Liver (tissue), 9 donors: ENCODE results near the gene CEP63. TPM values are rescaled to one million over a fixed set of nuclear protein-coding genes. Genes with fewer than 3 reads are reported as not detected.
A peak's percentile ranks its signal among the peaks of the same experiment; 100 is the strongest.

Source experiments
- DNase-seq: peaks from one replicate; pipeline ENCODE4 v3.0.0-alpha.2; 2017; ENCODE audit warnings: low spot score
- H3K27ac ChIP-seq, 2 donors: one replicate each; pipeline ENCODE4 v1.7.0; 2013; ENCODE audit warnings: inconsistent platforms in 2 of 2, low read length in 2 of 2, control low read depth in 1 of 2, low read depth in 1 of 2, mild to moderate bottlenecking in 1 of 2
- H3K27me3 ChIP-seq, 4 donors: one replicate each; pipeline versions ENCODE4 v1.6.1 to v1.7.0; 2013; ENCODE audit warnings: low read length in 3 of 4, inconsistent platforms in 1 of 4, mild to moderate bottlenecking in 1 of 4, moderate library complexity in 1 of 4; ENCODE audit not compliant: control insufficient read depth in 4 of 4, insufficient read depth in 4 of 4
- H3K36me3 ChIP-seq, 4 donors: one replicate each; pipeline versions ENCODE4 v1.6.1 to v1.7.0; 2013; ENCODE audit warnings: low read length in 3 of 4, mild to moderate bottlenecking in 3 of 4, low read depth in 1 of 4, moderate library complexity in 1 of 4; ENCODE audit not compliant: control insufficient read depth in 4 of 4, insufficient read depth in 3 of 4
- H3K4me1 ChIP-seq, 4 donors: one replicate each; pipeline versions ENCODE4 v1.6.1 to v1.7.0; 2013; ENCODE audit warnings: low read length in 3 of 4, mild to moderate bottlenecking in 3 of 4, moderate library complexity in 1 of 4; ENCODE audit not compliant: control insufficient read depth in 4 of 4, insufficient read depth in 4 of 4
- H3K4me3 ChIP-seq, 3 donors: one replicate each; pipeline versions ENCODE4 v1.6.1 to v1.7.0; 2013; ENCODE audit warnings: low read length in 3 of 3, control low read depth in 1 of 3, low read depth in 1 of 3, mild to moderate bottlenecking in 1 of 3
- H3K9ac ChIP-seq, 2 donors: one replicate each; pipeline ENCODE4 v1.7.0; 2013; ENCODE audit warnings: low read length in 2 of 2, mild to moderate bottlenecking in 2 of 2, moderate library complexity in 2 of 2, control low read depth in 1 of 2, low read depth in 1 of 2
- H3K9me3 ChIP-seq, 4 donors: one replicate each; pipeline versions ENCODE4 v1.6.1 to v1.7.0; 2013; ENCODE audit warnings: low read length in 3 of 4; ENCODE audit not compliant: control insufficient read depth in 4 of 4
- CTCF ChIP-seq: fragments of 150-350 bp; IDR thresholded peaks from 2 replicates; pipeline ENCODE4 v1.5.1; 2017; ENCODE audit warnings: improper control_type of control experiment, low read depth, low read length; ENCODE audit not compliant: missing input control
- FOXA2 ChIP-seq: IDR thresholded peaks from 2 replicates; pipeline ENCODE4 v1.6.1; 2016; ENCODE audit warnings: antibody characterized with exemption
- GABPA ChIP-seq, 2 donors: IDR thresholded peaks in 1 of 2; conservative IDR thresholded peaks in 1 of 2; 2 replicates each; pipeline ENCODE4 v1.6.1; 2016; ENCODE audit warnings: antibody characterized with exemption in 2 of 2, mild to moderate bottlenecking in 1 of 2, moderate library complexity in 1 of 2
- HNF4A ChIP-seq, 2 donors: conservative IDR thresholded peaks; 2 replicates each; pipeline ENCODE4 v1.6.1; 2016; ENCODE audit warnings: antibody characterized with exemption in 2 of 2, mild to moderate bottlenecking in 2 of 2
- HNF4G ChIP-seq: IDR thresholded peaks from 2 replicates; pipeline ENCODE4 v1.6.1; 2016; ENCODE audit warnings: antibody characterized with exemption
- JUND ChIP-seq, 2 donors: IDR thresholded peaks; 2 replicates each; pipeline ENCODE4 v1.6.1; 2016; ENCODE audit warnings: antibody characterized with exemption in 2 of 2
- NR2F2 ChIP-seq: IDR thresholded peaks from 2 replicates; pipeline ENCODE4 v1.6.1; 2016; ENCODE audit warnings: antibody characterized with exemption
- RAD21 ChIP-seq, 2 donors: IDR thresholded peaks; 2 replicates each; pipeline ENCODE4 v1.6.1; 2016; ENCODE audit warnings: antibody characterized with exemption in 2 of 2, mild to moderate bottlenecking in 2 of 2
- REST ChIP-seq: IDR thresholded peaks from 2 replicates; pipeline ENCODE4 v1.6.1; 2016; ENCODE audit warnings: antibody characterized with exemption, mild to moderate bottlenecking
- RXRA ChIP-seq, 2 donors: IDR thresholded peaks; 2 replicates each; pipeline ENCODE4 v1.6.1; 2017 to 2018; ENCODE audit warnings: antibody characterized with exemption in 2 of 2, mild to moderate bottlenecking in 1 of 2
- SP1 ChIP-seq: IDR thresholded peaks from 2 replicates; pipeline ENCODE4 v1.6.1; 2018; ENCODE audit warnings: antibody characterized with exemption, mild to moderate bottlenecking
- TAF1 ChIP-seq: conservative IDR thresholded peaks from 2 replicates; pipeline ENCODE4 v1.6.1; 2016; ENCODE audit warnings: antibody characterized with exemption, mild to moderate bottlenecking
- YY1 ChIP-seq: IDR thresholded peaks from 2 replicates; pipeline ENCODE4 v1.6.1; 2016; ENCODE audit warnings: antibody characterized with exemption, mild to moderate bottlenecking
- ZBTB33 ChIP-seq: IDR thresholded peaks from 2 replicates; pipeline ENCODE4 v1.6.1; 2016; ENCODE audit warnings: antibody characterized with exemption
- WGBS: extraction: QIAGEN DNeasy Blood & Tissue Kit; methylation state at CpG from one replicate; pipeline ENCODE4 v1.1.7; 2013; 5-methylcytosine and 5-hydroxymethylcytosine counted together
- polyA plus RNA-seq, 2 donors: library from polyadenylated mRNA; stranded (reverse) in 1 of 2; unstranded in 1 of 2; fragments of 200-250 nt in 1 of 2; fragments of >200 nt in 1 of 2; fragmentation: Nextera tagmentation in 1 of 2; extraction: Ambion mirVana in 1 of 2; gene quantifications; one replicate each; pipeline versions ENCODE4 v1.2.1 to v1.2.3, GENCODE V29; 2013 to 2015
- total RNA-seq, 2 donors: library from RNA; depleted of rRNA; stranded (reverse); fragments of >200 nt; gene quantifications; one replicate each; pipeline ENCODE4 v1.2.3, GENCODE V29; 2014
- TF ChIP-seq, protein P1 (sequence below): IDR thresholded peaks from 2 replicates; pipeline ENCODE4 v1.6.1; 2016; ENCODE audit warnings: antibody characterized with exemption
- TF ChIP-seq, protein P2 (sequence below): IDR thresholded peaks from 2 replicates; pipeline ENCODE4 v1.6.1; 2016; ENCODE audit warnings: antibody characterized with exemption
- donor health status: healthy.
- donor health status: healthy.
- donor health status: healthy.
- donor health status: healthy.
- donor health status: healthy.

CEP63 gene
- total and polyA plus RNA-seq, 4 donors: 8.1 to 16.1 (median 12.7) TPM

- Histone ChIP-seq H3K9me3 (no peaks in the 10 kb centered on the region), H3K4me3 (no peak overlapping the region), H3K27me3 (no peaks in the 10 kb centered on the region), H3K27ac (no peak overlapping the region), H3K9ac (no peak overlapping the region), H3K4me1 (peaks cover 1 to 9% (median 6%) of the 10 kb centered on the region in 4 donors), H3K36me3 (no peaks in the 10 kb centered on the region)
- DNase-seq: no peak
- 74% methylated on average over 3 of the region's 3 CpGs for WGBS
- TF ChIP-seq RAD21 (IDR thresholded peaks at IDR 0.05): no peak
- TF ChIP-seq HNF4G: no peak
- TF ChIP-seq YY1: no peak
Measured at GRCh38 chr3:134449951-134450350, 35.9 kb upstream of the CEP63 start.

DNA sequence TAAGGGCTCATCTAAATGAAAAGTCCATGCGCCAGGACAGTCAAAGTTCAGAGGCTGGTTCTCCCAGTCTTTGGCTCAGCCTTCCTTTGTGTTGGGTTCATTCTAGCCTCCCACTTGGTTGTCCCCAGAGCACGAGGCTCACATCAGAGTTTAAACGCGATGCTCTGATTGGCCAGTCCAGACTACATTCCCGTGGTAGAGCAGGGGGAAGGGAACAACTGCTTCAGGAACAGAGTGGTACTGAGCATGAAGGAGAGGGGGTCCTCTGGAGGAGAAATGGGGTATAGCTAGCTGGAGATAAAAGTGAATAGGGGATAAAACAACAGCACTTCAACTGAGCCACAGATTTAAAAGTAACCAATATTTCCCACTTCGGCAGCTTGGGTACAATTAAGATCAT lies 32.2 kb upstream of the CEP63 start:
- no peak overlapping the region for H3K27ac ChIP-seq
- no peak overlapping the region for H3K9ac ChIP-seq
- WGBS: 54% methylated on average over 6 of the region's 6 CpGs
- no peaks in the 10 kb centered on the region for H3K36me3 ChIP-seq
- DNase-seq: no peak
- no peak overlapping the region for H3K4me3 ChIP-seq
- TF ChIP-seq RAD21 (IDR thresholded peaks at IDR 0.05): peak in 1 of 2 donors; percentile 7
- no peak for TF ChIP-seq GABPA (IDR thresholded peaks at IDR 0.05 in 1 of 2, conservative IDR thresholded peaks at IDR 0.05 in 1 of 2)
- TF ChIP-seq HNF4A (conservative IDR thresholded peaks at IDR 0.05): no peak
- TF ChIP-seq, protein P1, sequence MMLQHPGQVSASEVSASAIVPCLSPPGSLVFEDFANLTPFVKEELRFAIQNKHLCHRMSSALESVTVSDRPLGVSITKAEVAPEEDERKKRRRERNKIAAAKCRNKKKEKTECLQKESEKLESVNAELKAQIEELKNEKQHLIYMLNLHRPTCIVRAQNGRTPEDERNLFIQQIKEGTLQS: no peak
- no peak for TF ChIP-seq ZBTB33
- TF ChIP-seq FOXA2: no peak
- no peak for TF ChIP-seq TAF1
- no peaks in the 10 kb centered on the region for H3K9me3 ChIP-seq
- H3K4me1 ChIP-seq: no peaks in the 10 kb centered on the region
- H3K27me3 ChIP-seq: no peaks in the 10 kb centered on the region

GRCh38 chr3:134457376-134458074 lies 28.3 kb upstream of the CEP63 start:
- Histone ChIP-seq H3K27ac (no peak overlapping the region), H3K27me3 (no peaks in the 10 kb centered on the region), H3K36me3 (no peaks in the 10 kb centered on the region), H3K9ac (no peak overlapping the region), H3K4me1 (no peaks in the 10 kb centered on the region), H3K9me3 (no peaks in the 10 kb centered on the region), H3K4me3 (no peak overlapping the region)
- WGBS: 90% methylated on average over 9 of the region's 9 CpGs
- DNase-seq: no peak
- TF ChIP-seq, protein P1: no peak
- no peak for TF ChIP-seq GABPA (IDR thresholded peaks at IDR 0.05 in 1 of 2, conservative IDR thresholded peaks at IDR 0.05 in 1 of 2)
- no peak for TF ChIP-seq ZBTB33
- no peak for TF ChIP-seq REST
- TF ChIP-seq HNF4G: no peak
- no peak for TF ChIP-seq RAD21 (IDR thresholded peaks at IDR 0.05)
- no peak for TF ChIP-seq JUND (IDR thresholded peaks at IDR 0.05)
- TF ChIP-seq SP1: no peak
- TF ChIP-seq CTCF: no peak
- TF ChIP-seq HNF4A (conservative IDR thresholded peaks at IDR 0.05): no peak
- no peak for TF ChIP-seq NR2F2
- no peak for TF ChIP-seq FOXA2
- TF ChIP-seq TAF1: no peak
- no peak for TF ChIP-seq RXRA (IDR thresholded peaks at IDR 0.05)
- no peak for TF ChIP-seq YY1
- TF ChIP-seq, protein P2, sequence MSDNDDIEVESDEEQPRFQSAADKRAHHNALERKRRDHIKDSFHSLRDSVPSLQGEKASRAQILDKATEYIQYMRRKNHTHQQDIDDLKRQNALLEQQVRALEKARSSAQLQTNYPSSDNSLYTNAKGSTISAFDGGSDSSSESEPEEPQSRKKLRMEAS: no peak
